HCT116 (cell line): ENCODE results near the gene AOPEP. TPM values are rescaled to one million over a fixed set of nuclear protein-coding genes. Genes with fewer than 3 reads are reported as not detected.

Experiments used
- ATAC-seq: fragments of 200-7000 bp; cut with Tn5 transposase; 2 replicates; pipeline ENCODE4 v1.9.1; 2020; ENCODE audit warnings: mild to moderate bottlenecking, moderate library complexity
- BruUV-seq: library from RNA; stranded (reverse); fragments of 400-500 nt; replicated peaks from 2 replicates; lab custom pipeline; 2021; lab: Mats Ljungman, UMichigan
- CTCF ChIA-PET: fragments of 300-600 bp; sonication (Branson Sonifier 250); formaldehyde crosslinking; loops from one replicate; lab custom pipeline; 2021; ENCODE audit warnings: antibody characterized with exemption; lab: Charles Lee
- POLR2A ChIA-PET: fragments of 300-600, 350-600 bp; sonication (Branson Sonifier 250); formaldehyde crosslinking; loops from one replicate; lab custom pipeline; 2021; ENCODE audit warnings: antibody characterized with exemption; lab: Charles Lee
- RAD21 ChIA-PET, 2 experiments: fragments of 300-600 bp; sonication (Branson Sonifier 250); formaldehyde crosslinking; loops; one replicate each; lab custom pipeline; 2023; ENCODE audit warnings: low total read pairs in 2 of 2; ENCODE audit not compliant: uncharacterized antibody in 2 of 2, unreplicated experiment in 2 of 2, low non-redundant PET in 1 of 2; lab: Charles Lee
- DNase-seq: peaks from one replicate; pipeline ENCODE4 v3.0.0-alpha.2; 2010; ENCODE audit warnings: low read depth, low spot score
- H2AFZ ChIP-seq: fragments of 200-600 bp; shearing (Covaris generic), sonication (generic); 2 replicates; pipeline ENCODE4 v1.6.1; 2017; ENCODE audit warnings: low read depth, mixed run types, mixed read lengths, antibody characterized with exemption, low read length; ENCODE audit not compliant: poor library complexity, severe bottlenecking
- H3K27ac ChIP-seq: 2 replicates; pipeline ENCODE4 v1.5.1; 2012; ENCODE audit warnings: low read depth, low read length
- H3K27me3 ChIP-seq: fragments of 200-600 bp; sonication (generic); 2 replicates; pipeline ENCODE4 v1.6.1; 2016; ENCODE audit warnings: mixed run types, low read length, mixed read lengths; ENCODE audit not compliant: insufficient read depth
- H3K36me3 ChIP-seq, 2 experiments: fragments of 200-500 bp in 1 of 2; fragments of 200-600 bp in 1 of 2; sonication (Bioruptor generic) in 1 of 2; sonication (generic) in 1 of 2; 2 replicates each; pipeline versions ENCODE4 v1.5.1 to v1.6.1; 2014 to 2016; ENCODE audit warnings: low read length in 2 of 2, inconsistent platforms in 1 of 2, mixed read lengths in 1 of 2, mixed run types in 1 of 2; ENCODE audit not compliant: insufficient read depth in 2 of 2, control insufficient read depth in 1 of 2
- H3K4me1 ChIP-seq, 2 experiments: fragments of 200-600 bp in 1 of 2; sonication (generic) in 1 of 2; 2 replicates each; pipeline versions ENCODE4 v1.5.1 to v1.6.1; 2012 to 2017; ENCODE audit warnings: low read length in 2 of 2, inconsistent platforms in 1 of 2, mild to moderate bottlenecking in 1 of 2, mixed read lengths in 1 of 2, mixed run types in 1 of 2, moderate library complexity in 1 of 2; ENCODE audit not compliant: insufficient read depth in 2 of 2, control insufficient read depth in 1 of 2
- H3K4me2 ChIP-seq: fragments of 200-600 bp; sonication (generic); 2 replicates; pipeline ENCODE4 v1.6.1; 2017; ENCODE audit warnings: mixed run types, low read length, mixed read lengths
- H3K4me3 ChIP-seq, 2 experiments: fragments of 200-600 bp in 1 of 2; sonication (generic) in 1 of 2; replicated peaks in 1 of 2; 2 replicates each; pipeline ENCODE4 v1.5.1; 2011 to 2016; ENCODE audit warnings: low read length in 2 of 2, control low read depth in 1 of 2, low read depth in 1 of 2, mild to moderate bottlenecking in 1 of 2, mixed read lengths in 1 of 2, mixed run types in 1 of 2
- H3K79me2 ChIP-seq: fragments of 200-600 bp; sonication (generic); 2 replicates; pipeline ENCODE4 v1.6.1; 2017; ENCODE audit warnings: mild to moderate bottlenecking, mixed run types, low read length, moderate library complexity, mixed read lengths; ENCODE audit not compliant: insufficient read depth
- H3K9ac ChIP-seq: fragments of 200-600 bp; sonication (generic); 2 replicates; pipeline ENCODE4 v1.6.1; 2016; ENCODE audit warnings: low read length, mixed read lengths
- H3K9me2 ChIP-seq: fragments of 200-600 bp; sonication (generic), shearing (Covaris generic); 2 replicates; pipeline ENCODE4 v1.6.1; 2017; ENCODE audit warnings: mixed run types, mild to moderate bottlenecking, moderate library complexity; ENCODE audit not compliant: insufficient read depth
- H3K9me3 ChIP-seq, 2 experiments: fragments of 200-500 bp in 1 of 2; fragments of 200-600 bp in 1 of 2; sonication (Bioruptor generic) in 1 of 2; sonication (generic) in 1 of 2; 2 replicates each; pipeline ENCODE4 v1.6.1; 2014 to 2017; ENCODE audit warnings: low read length in 2 of 2, mixed read lengths in 2 of 2, inconsistent platforms in 1 of 2, low read depth in 1 of 2, mild to moderate bottlenecking in 1 of 2, mixed run types in 1 of 2, moderate library complexity in 1 of 2; ENCODE audit not compliant: control insufficient read depth in 1 of 2, insufficient read depth in 1 of 2
- H4K20me1 ChIP-seq: fragments of 200-600 bp; sonication (generic), shearing (Covaris generic); 2 replicates; pipeline ENCODE4 v1.6.1; 2017; ENCODE audit warnings: mixed run types, mild to moderate bottlenecking, moderate library complexity; ENCODE audit not compliant: insufficient read depth
- CBX3 ChIP-seq: IDR thresholded peaks from 2 replicates; pipeline ENCODE4 v1.6.1; 2012; ENCODE audit warnings: low read depth
- CEBPB ChIP-seq: IDR thresholded peaks from 2 replicates; pipeline ENCODE4 v1.6.1; 2012; ENCODE audit warnings: low read depth
- EGR1 ChIP-seq: IDR thresholded peaks from 2 replicates; pipeline ENCODE4 v1.6.1; 2012; ENCODE audit warnings: low read depth
- ELF1 ChIP-seq: IDR thresholded peaks from 2 replicates; pipeline ENCODE4 v1.6.1; 2012; ENCODE audit warnings: low read depth, borderline replicate concordance
- FOSL1 ChIP-seq: IDR thresholded peaks from 2 replicates; pipeline ENCODE4 v1.6.1; 2012; ENCODE audit warnings: low read depth
- JUND ChIP-seq: IDR thresholded peaks from 2 replicates; pipeline ENCODE4 v1.6.1; 2012
- POLR2A ChIP-seq: IDR thresholded peaks from 2 replicates; pipeline ENCODE4 v1.7.0; 2011; ENCODE audit warnings: borderline replicate concordance; ENCODE audit not compliant: insufficient read depth, insufficient read length; ENCODE audit errors: extremely low read depth
- RAD21 ChIP-seq: IDR thresholded peaks from 2 replicates; pipeline ENCODE4 v1.6.1; 2012; ENCODE audit warnings: low read depth, mild to moderate bottlenecking
- SP1 ChIP-seq: IDR thresholded peaks from 2 replicates; pipeline ENCODE4 v1.6.1; 2012; ENCODE audit warnings: low read depth
- SRF ChIP-seq: IDR thresholded peaks from 2 replicates; pipeline ENCODE4 v1.6.1; 2012; ENCODE audit warnings: low read depth
- TCF7L2 ChIP-seq: IDR thresholded peaks from 2 replicates; pipeline ENCODE4 v1.7.0; 2011; ENCODE audit warnings: borderline replicate concordance, inconsistent platforms; ENCODE audit not compliant: insufficient read depth, insufficient read length; ENCODE audit errors: extremely low read depth
- YY1 ChIP-seq: IDR thresholded peaks from 2 replicates; pipeline ENCODE4 v1.6.1; 2011; ENCODE audit warnings: low read length, low read depth, moderate library complexity, mild to moderate bottlenecking; ENCODE audit not compliant: insufficient replicate concordance; ENCODE audit errors: extremely low read depth
- ZFX ChIP-seq: fragments of 450-650 bp; IDR thresholded peaks from 2 replicates; pipeline ENCODE4 v1.6.1; 2017
- intact Hi-C: fragments of 100-400 bp; cut with micrococcal nuclease; formaldehyde crosslinking; loops from 2 replicates; pipeline ENCODE4 v1.10.0; 2022
- total RNA-seq: library from RNA; stranded (reverse); gene quantifications from one replicate; pipeline ENCODE4 v1.2.1, GENCODE V29; 2021; ENCODE audit not compliant: unreplicated experiment
- TF ChIP-seq, protein P1 (sequence below): IDR thresholded peaks from 2 replicates; pipeline ENCODE4 v1.6.1; 2011; ENCODE audit warnings: mild to moderate bottlenecking, low read length, moderate library complexity; ENCODE audit not compliant: insufficient replicate concordance; ENCODE audit errors: extremely low read depth
- TF ChIP-seq, protein P2 (sequence below): IDR thresholded peaks from 2 replicates; pipeline ENCODE4 v1.6.1; 2012; ENCODE audit warnings: low read depth
- TF ChIP-seq, protein P3 (sequence below): IDR thresholded peaks from 2 replicates; pipeline ENCODE4 v1.6.1; 2012
- TF ChIP-seq, protein P4 (sequence below), 3 experiments: fragments of 200-600 bp in 1 of 3; sonication (generic) in 1 of 3; IDR thresholded peaks in 2 of 3; conservative IDR thresholded peaks in 1 of 3; 2 replicates each; pipeline ENCODE4 v1.5.1; 2012 to 2017; ENCODE audit warnings: low read depth in 2 of 3, low read length in 2 of 3, antibody characterized with exemption in 1 of 3, borderline replicate concordance in 1 of 3, control low read depth in 1 of 3, mild to moderate bottlenecking in 1 of 3, mixed read lengths in 1 of 3, mixed run types in 1 of 3, moderate library complexity in 1 of 3; ENCODE audit not compliant: insufficient read depth in 1 of 3

Gene AOPEP
- total RNA-seq, 1 experiment from 2014 or later = 15.1 TPM

DNA sequence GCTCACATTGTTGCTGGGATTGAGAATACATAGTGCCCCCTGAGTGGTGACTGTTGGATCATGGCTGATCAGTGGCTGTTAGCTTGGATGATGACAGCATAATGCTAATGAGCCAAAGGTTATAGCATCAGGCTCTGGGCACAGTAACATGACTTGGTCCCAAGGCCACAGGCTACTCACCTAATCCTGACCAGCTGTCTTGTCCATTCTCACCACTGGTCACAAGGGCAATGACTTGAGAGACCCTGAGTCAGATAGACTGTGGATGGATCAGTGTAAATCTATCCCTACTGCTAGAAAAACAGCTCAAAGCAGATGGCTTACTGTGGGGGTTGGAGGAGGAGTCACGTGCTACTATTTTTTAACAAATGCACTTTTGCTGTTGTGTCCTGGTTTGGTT is 74.7 kb downstream of the AOPEP start (continued):
- TF ChIP-seq, protein P1, sequence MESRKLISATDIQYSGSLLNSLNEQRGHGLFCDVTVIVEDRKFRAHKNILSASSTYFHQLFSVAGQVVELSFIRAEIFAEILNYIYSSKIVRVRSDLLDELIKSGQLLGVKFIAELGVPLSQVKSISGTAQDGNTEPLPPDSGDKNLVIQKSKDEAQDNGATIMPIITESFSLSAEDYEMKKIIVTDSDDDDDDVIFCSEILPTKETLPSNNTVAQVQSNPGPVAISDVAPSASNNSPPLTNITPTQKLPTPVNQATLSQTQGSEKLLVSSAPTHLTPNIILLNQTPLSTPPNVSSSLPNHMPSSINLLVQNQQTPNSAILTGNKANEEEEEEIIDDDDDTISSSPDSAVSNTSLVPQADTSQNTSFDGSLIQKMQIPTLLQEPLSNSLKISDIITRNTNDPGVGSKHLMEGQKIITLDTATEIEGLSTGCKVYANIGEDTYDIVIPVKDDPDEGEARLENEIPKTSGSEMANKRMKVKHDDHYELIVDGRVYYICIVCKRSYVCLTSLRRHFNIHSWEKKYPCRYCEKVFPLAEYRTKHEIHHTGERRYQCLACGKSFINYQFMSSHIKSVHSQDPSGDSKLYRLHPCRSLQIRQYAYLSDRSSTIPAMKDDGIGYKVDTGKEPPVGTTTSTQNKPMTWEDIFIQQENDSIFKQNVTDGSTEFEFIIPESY = no peak
- TF ChIP-seq SRF = no peak
- no peak for TF ChIP-seq ELF1
- TF ChIP-seq TCF7L2 = no peak
- TF ChIP-seq JUND = no peak
- no peak for TF ChIP-seq ZFX
- no peak for TF ChIP-seq SP1
- TF ChIP-seq CEBPB = no peak
- TF ChIP-seq, protein P2, sequence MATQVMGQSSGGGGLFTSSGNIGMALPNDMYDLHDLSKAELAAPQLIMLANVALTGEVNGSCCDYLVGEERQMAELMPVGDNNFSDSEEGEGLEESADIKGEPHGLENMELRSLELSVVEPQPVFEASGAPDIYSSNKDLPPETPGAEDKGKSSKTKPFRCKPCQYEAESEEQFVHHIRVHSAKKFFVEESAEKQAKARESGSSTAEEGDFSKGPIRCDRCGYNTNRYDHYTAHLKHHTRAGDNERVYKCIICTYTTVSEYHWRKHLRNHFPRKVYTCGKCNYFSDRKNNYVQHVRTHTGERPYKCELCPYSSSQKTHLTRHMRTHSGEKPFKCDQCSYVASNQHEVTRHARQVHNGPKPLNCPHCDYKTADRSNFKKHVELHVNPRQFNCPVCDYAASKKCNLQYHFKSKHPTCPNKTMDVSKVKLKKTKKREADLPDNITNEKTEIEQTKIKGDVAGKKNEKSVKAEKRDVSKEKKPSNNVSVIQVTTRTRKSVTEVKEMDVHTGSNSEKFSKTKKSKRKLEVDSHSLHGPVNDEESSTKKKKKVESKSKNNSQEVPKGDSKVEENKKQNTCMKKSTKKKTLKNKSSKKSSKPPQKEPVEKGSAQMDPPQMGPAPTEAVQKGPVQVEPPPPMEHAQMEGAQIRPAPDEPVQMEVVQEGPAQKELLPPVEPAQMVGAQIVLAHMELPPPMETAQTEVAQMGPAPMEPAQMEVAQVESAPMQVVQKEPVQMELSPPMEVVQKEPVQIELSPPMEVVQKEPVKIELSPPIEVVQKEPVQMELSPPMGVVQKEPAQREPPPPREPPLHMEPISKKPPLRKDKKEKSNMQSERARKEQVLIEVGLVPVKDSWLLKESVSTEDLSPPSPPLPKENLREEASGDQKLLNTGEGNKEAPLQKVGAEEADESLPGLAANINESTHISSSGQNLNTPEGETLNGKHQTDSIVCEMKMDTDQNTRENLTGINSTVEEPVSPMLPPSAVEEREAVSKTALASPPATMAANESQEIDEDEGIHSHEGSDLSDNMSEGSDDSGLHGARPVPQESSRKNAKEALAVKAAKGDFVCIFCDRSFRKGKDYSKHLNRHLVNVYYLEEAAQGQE = no peak
- no peak for TF ChIP-seq CBX3

DNA sequence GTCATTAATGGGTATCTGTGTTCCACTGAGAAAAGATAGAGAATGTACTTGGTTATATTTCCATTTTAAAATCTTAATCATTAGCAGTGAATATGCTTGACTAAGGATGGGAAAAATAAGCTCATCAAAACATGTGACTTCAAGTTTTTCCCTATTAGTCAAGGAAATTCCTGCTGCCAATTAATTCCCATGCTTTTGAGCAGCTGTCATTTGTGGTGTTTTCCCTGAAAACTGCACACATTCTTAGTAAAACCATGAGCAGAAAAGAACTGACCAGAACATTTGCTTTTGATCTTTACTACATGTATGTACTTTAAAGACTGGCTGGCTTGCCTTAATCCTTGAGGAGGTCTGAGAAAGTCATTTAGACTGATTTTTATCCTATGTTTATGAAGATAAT is 75.2 kb downstream of the AOPEP start:
- no peak overlapping the region for H3K27ac ChIP-seq
- TF ChIP-seq, protein P3, sequence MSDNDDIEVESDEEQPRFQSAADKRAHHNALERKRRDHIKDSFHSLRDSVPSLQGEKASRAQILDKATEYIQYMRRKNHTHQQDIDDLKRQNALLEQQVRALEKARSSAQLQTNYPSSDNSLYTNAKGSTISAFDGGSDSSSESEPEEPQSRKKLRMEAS = no peak
- TF ChIP-seq, protein P4, sequence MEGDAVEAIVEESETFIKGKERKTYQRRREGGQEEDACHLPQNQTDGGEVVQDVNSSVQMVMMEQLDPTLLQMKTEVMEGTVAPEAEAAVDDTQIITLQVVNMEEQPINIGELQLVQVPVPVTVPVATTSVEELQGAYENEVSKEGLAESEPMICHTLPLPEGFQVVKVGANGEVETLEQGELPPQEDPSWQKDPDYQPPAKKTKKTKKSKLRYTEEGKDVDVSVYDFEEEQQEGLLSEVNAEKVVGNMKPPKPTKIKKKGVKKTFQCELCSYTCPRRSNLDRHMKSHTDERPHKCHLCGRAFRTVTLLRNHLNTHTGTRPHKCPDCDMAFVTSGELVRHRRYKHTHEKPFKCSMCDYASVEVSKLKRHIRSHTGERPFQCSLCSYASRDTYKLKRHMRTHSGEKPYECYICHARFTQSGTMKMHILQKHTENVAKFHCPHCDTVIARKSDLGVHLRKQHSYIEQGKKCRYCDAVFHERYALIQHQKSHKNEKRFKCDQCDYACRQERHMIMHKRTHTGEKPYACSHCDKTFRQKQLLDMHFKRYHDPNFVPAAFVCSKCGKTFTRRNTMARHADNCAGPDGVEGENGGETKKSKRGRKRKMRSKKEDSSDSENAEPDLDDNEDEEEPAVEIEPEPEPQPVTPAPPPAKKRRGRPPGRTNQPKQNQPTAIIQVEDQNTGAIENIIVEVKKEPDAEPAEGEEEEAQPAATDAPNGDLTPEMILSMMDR (IDR thresholded peaks at IDR 0.05 in 2 of 3, conservative IDR thresholded peaks at IDR 0.05 in 1 of 3; ENCODE audit: borderline replicate concordance in 1 of 3, insufficient read depth in 1 of 3, low read depth in 2 of 3, low read length in 2 of 3) = no peak
- TF ChIP-seq FOSL1 (no peak), YY1 (no peak), SRF (no peak), TCF7L2 (no peak), RAD21 (no peak), POLR2A (no peak), SP1 (no peak), EGR1 (no peak)

More for the DNA sequence above, 75.2 kb downstream of the AOPEP start:
- Histone ChIP-seq H3K36me3 (peaks cover 0 to 7% of the 10 kb centered on the region in 2 experiments; a peak in 1 of 4 replicates), H3K9ac (no peak overlapping the region), H3K4me1 (peaks cover 29 to 51% of the 10 kb centered on the region in 2 experiments), H3K4me3 (no peak overlapping the region), H3K9me3 (no peaks in the 10 kb centered on the region), H3K4me2 (no peak overlapping the region), H3K79me2 (no peaks in the 10 kb centered on the region), H3K27me3 (no peaks in the 10 kb centered on the region), H4K20me1 (no peaks in the 10 kb centered on the region), H3K9me2 (no peaks in the 10 kb centered on the region), H2AFZ (no peak overlapping the region)
- RAD21 ChIA-PET = no interaction called here
- CTCF ChIA-PET = no interaction called here
- intact Hi-C loops = no loop called here
- DNase-seq = no peak
- no TSS peak for BruUV-seq
- POLR2A ChIA-PET = no interaction called here
- ATAC-seq = no peak
